ENCODE measurements around the gene WASF2.

- TF ChIP-seq, protein P1, sequence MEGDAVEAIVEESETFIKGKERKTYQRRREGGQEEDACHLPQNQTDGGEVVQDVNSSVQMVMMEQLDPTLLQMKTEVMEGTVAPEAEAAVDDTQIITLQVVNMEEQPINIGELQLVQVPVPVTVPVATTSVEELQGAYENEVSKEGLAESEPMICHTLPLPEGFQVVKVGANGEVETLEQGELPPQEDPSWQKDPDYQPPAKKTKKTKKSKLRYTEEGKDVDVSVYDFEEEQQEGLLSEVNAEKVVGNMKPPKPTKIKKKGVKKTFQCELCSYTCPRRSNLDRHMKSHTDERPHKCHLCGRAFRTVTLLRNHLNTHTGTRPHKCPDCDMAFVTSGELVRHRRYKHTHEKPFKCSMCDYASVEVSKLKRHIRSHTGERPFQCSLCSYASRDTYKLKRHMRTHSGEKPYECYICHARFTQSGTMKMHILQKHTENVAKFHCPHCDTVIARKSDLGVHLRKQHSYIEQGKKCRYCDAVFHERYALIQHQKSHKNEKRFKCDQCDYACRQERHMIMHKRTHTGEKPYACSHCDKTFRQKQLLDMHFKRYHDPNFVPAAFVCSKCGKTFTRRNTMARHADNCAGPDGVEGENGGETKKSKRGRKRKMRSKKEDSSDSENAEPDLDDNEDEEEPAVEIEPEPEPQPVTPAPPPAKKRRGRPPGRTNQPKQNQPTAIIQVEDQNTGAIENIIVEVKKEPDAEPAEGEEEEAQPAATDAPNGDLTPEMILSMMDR (IDR thresholded peaks at IDR 0.05; ENCODE audit: insufficient read depth, low read length, poor library complexity, severe bottlenecking): no peak
- no peak for TF ChIP-seq EZH2phosphoT487 (conservative IDR thresholded peaks at IDR 0.05; ENCODE audit: low read length)
These were observed 24.9 kb downstream of the WASF2 start for GRCh38 chr1:27464926-27465647.

Measured in SU-DHL-6 (cell line).